BJ (cell line): ENCODE data around the gene CEBPG. TPM values are rescaled to one million over a fixed set of nuclear protein-coding genes. Genes with fewer than 3 reads are reported as not detected.

Source experiments
- CTCF ChIA-PET: fragments of 350-600 bp; formaldehyde crosslinking; extraction: SDS; loops from one replicate; lab custom pipeline; 2021; ENCODE audit warnings: antibody characterized with exemption, inconsistent platforms; lab: Yijun Ruan, JAX
- POLR2A ChIA-PET: fragments of 300-600 bp; sonication (Branson Sonifier 250); formaldehyde crosslinking; extraction: SDS; loops from one replicate; lab custom pipeline; 2021; ENCODE audit warnings: antibody characterized with exemption; lab: Charles Lee
- DNase-seq: peaks from one replicate; pipeline ENCODE4 v3.0.0-alpha.2; 2011; ENCODE audit warnings: low read depth
- H3K27me3 ChIP-seq: 2 replicates; pipeline ENCODE4 v1.6.0; 2011; ENCODE audit warnings: low read length; ENCODE audit not compliant: control insufficient read depth, insufficient read depth
- H3K36me3 ChIP-seq: 2 replicates; pipeline ENCODE4 v1.5.1; 2011; ENCODE audit warnings: low read length; ENCODE audit not compliant: control insufficient read depth, insufficient read depth
- H3K4me3 ChIP-seq: 2 replicates; pipeline ENCODE4 v1.5.1; 2011; ENCODE audit warnings: low read depth, mild to moderate bottlenecking, control low read depth, low read length
- CTCF ChIP-seq: IDR thresholded peaks from 2 replicates; pipeline ENCODE4 v1.5.1; 2011; ENCODE audit warnings: low read depth, mild to moderate bottlenecking, control low read depth, inconsistent platforms, low read length, moderate library complexity; ENCODE audit not compliant: insufficient read depth
- polyA plus RNA-seq: library from polyadenylated mRNA; depleted of rRNA; stranded (reverse); fragments of >200 nt; gene quantifications from 2 replicates; pipeline ENCODE4 v1.2.3, GENCODE V29; 2011; rRNA removed

CEBPG gene
- polyA plus RNA-seq, 1 experiment = 16.0 TPM

- no peak overlapping the region for H3K4me3 ChIP-seq
- CTCF ChIA-PET = interaction anchor here (0.9 to 4.3 kb wide), 7 partner anchors 11 to 346 kb away, joined by 3 to 70 read pairs (median 4); no protein-coding TSS in a partner anchor
- POLR2A ChIA-PET = no interaction called here
- no peak for DNase-seq
- H3K36me3 ChIP-seq = no peaks in the 10 kb centered on the region
- TF ChIP-seq CTCF = no peak
- H3K27me3 ChIP-seq = no peaks in the 10 kb centered on the region
Measured at GRCh38 chr19:33432015-33432414, 58.5 kb downstream of the CEBPG start.

Other genes starting within 250 kb of the CEBPG start
- gene WDR88, start 241.6 kb upstream of the CEBPG start, polyA plus RNA-seq = not detected in 2 replicates
- gene LRP3, start 179.4 kb upstream of the CEBPG start, polyA plus RNA-seq = 11.5 and 16.1 TPM in 2 replicates
- not detected in 2 replicates for gene SLC7A10, start 147.9 kb upstream of the CEBPG start, polyA plus RNA-seq
- gene CEBPA, start 71.2 kb upstream of the CEBPG start, polyA plus RNA-seq = 0.28 and 0.50 TPM in 2 replicates
- gene PEPD, start 148.1 kb downstream of the CEBPG start, polyA plus RNA-seq = 69.8 and 97.6 TPM in 2 replicates
- gene CHST8, start 248.2 kb downstream of the CEBPG start, polyA plus RNA-seq = 0.09 and 0.16 TPM in 2 replicates